Peyer's patch (tissue), 4 donors: ENCODE results near the gene FOXL2. TPM values are rescaled to one million over a fixed set of nuclear protein-coding genes. Genes with fewer than 3 reads are reported as not detected.
A peak's percentile ranks its signal among the peaks of the same experiment; 100 is the strongest.

Experiments
- DNase-seq, 3 donors: peaks; one replicate each; pipeline ENCODE4 v3.0.0-alpha.2; 2017 to 2019
- H3K27ac ChIP-seq, 4 donors: fragments of 200-600 bp; sonication (generic); one replicate each; pipeline ENCODE4 v1.5.1; 2016 to 2019
- H3K27me3 ChIP-seq, 2 donors: fragments of 200-600 bp; sonication (generic); one replicate each; pipeline ENCODE4 v1.5.1; 2019
- H3K36me3 ChIP-seq, 3 donors: fragments of 200-600 bp; sonication (generic); one replicate each; pipeline ENCODE4 v1.5.1; 2016 to 2019
- H3K4me1 ChIP-seq, 4 donors: fragments of 200-600 bp; sonication (generic); one replicate each; pipeline ENCODE4 v1.5.1; 2016 to 2019
- H3K4me3 ChIP-seq, 4 donors: fragments of 200-600 bp; sonication (generic); 1 replicate in 3 of 4; 2 replicates in 1 of 4; pipeline ENCODE4 v1.5.1; 2016 to 2019; ENCODE audit warnings: mild to moderate bottlenecking in 1 of 4
- H3K9me3 ChIP-seq, 4 donors: fragments of 200-600 bp; sonication (generic); one replicate each; pipeline ENCODE4 v1.5.1; 2016 to 2019; ENCODE audit warnings: mild to moderate bottlenecking in 1 of 4
- POLR2A ChIP-seq, 2 donors: fragments of 450-650 bp; IDR thresholded peaks; one replicate each; pipeline ENCODE4 v1.5.1; 2017; ENCODE audit warnings: antibody characterized with exemption in 2 of 2, mild to moderate bottlenecking in 2 of 2, moderate library complexity in 2 of 2
- total RNA-seq, 4 donors: library from RNA; depleted of rRNA; stranded (reverse); fragments of >200 nt; gene quantifications; one replicate each; pipeline ENCODE4 v1.1.0, GENCODE V29; 2016
- TF ChIP-seq, protein P1 (sequence below), 6 experiments: fragments of 450-650 bp in 4 of 6; fragments of 200-600 bp in 2 of 6; sonication (generic) in 1 of 6; IDR thresholded peaks; one replicate each; pipeline ENCODE4 v1.5.1; 2017 to 2019; ENCODE audit warnings: antibody characterized with exemption in 6 of 6, mild to moderate bottlenecking in 3 of 6, moderate library complexity in 1 of 6

The FOXL2 gene
- total RNA-seq, result not detected

DNA sequence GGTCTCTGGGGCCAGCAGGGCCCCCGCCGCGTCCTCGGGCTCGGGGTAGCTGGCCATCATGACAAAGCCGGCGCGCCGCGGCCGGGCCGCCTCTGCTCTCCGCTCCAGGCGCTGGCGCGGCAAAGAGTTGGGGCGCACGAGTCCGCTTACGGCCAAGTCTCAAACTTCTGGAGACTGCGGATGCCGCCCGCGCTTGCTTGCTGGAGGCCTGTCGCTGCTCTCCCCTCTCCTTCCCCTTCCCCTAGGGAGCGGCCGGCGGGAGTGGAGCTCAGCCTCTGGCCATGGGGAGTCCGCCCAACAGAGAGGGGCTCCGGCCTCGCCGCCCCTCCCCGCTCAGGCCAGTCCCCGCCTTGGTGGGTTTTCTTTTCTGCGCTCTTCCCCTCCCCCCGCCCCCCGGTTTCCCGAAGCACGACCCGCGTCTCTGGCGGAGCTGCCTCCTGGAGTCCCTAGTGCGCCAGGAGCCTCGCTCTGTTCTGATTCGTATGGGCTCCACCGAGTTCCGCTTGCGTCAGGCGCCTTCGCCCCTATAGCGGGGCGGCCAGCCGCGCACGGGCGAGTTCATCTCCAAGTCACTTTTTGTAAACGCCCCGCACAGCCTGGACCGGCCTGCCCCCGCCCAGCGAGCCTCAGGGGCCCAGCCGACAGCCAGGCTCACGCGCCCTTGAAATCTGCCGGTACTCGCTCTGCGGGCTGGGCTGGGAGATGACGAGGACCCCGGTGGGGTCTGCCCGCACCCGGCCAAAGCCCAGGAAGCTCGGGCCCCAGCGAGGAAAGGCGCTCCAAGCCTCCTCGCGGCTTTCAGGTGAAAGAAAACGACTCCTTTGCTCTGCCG, at the start of gene FOXL2, which contains the start of gene FOXL2NB:
Gene FOXL2, minus strand, starts transcription at position 475 of the 832 bp plus-strand sequence. Its CDS starts 415 bp downstream, at position 60.
Gene FOXL2NB, plus strand, starts transcription at position 555 of the 832 bp plus-strand sequence. Its CDS starts 148 bp downstream, at position 703.
- DNase-seq, result no peak

GRCh38 chr3:138995706-138996105, 48.8 kb upstream of the FOXL2 start:
- no peaks in the 10 kb centered on the region for H3K9me3 ChIP-seq

More for the DNA sequence above, at the start of gene FOXL2, which contains the start of gene FOXL2NB:
- Histone ChIP-seq H3K9me3 (peaks cover 0 to 4% (median 0%) of the 10 kb centered on the region in 4 donors), H3K27me3 (peaks cover 5 to 55% of the 10 kb centered on the region in 2 donors), H3K4me1 (peaks cover 0 to 40% (median 25%) of the 10 kb centered on the region in 4 donors), H3K36me3 (no peaks in the 10 kb centered on the region), H3K27ac (no peak within 1 kb of the TSS), H3K4me3 (peak within 1 kb of the TSS in 3 of 4 donors; percentile 35 to 47 (median 45))
- TF ChIP-seq, protein P1, sequence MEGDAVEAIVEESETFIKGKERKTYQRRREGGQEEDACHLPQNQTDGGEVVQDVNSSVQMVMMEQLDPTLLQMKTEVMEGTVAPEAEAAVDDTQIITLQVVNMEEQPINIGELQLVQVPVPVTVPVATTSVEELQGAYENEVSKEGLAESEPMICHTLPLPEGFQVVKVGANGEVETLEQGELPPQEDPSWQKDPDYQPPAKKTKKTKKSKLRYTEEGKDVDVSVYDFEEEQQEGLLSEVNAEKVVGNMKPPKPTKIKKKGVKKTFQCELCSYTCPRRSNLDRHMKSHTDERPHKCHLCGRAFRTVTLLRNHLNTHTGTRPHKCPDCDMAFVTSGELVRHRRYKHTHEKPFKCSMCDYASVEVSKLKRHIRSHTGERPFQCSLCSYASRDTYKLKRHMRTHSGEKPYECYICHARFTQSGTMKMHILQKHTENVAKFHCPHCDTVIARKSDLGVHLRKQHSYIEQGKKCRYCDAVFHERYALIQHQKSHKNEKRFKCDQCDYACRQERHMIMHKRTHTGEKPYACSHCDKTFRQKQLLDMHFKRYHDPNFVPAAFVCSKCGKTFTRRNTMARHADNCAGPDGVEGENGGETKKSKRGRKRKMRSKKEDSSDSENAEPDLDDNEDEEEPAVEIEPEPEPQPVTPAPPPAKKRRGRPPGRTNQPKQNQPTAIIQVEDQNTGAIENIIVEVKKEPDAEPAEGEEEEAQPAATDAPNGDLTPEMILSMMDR (IDR thresholded peaks at IDR 0.05), result no peak
- TF ChIP-seq POLR2A (IDR thresholded peaks at IDR 0.05), result no peak

GRCh38 chr3:138987181-138987580, 40.2 kb upstream of the FOXL2 start:
- H3K4me3 ChIP-seq, result no peak overlapping the region
- H3K36me3 ChIP-seq, result no peaks in the 10 kb centered on the region
- no peak for TF ChIP-seq POLR2A (IDR thresholded peaks at IDR 0.05)
- TF ChIP-seq, protein P1 (IDR thresholded peaks at IDR 0.05), result no peak
- H3K27ac ChIP-seq, result no peak overlapping the region
- H3K9me3 ChIP-seq, result no peaks in the 10 kb centered on the region
- no peaks in the 10 kb centered on the region for H3K27me3 ChIP-seq
- H3K4me1 ChIP-seq, result no peaks in the 10 kb centered on the region
- DNase-seq, result no peak

More at GRCh38 chr3:138995706-138996105, 48.8 kb upstream of the FOXL2 start:
- H3K36me3 ChIP-seq, result no peaks in the 10 kb centered on the region
- no peaks in the 10 kb centered on the region for H3K27me3 ChIP-seq
- no peak overlapping the region for H3K4me3 ChIP-seq
- DNase-seq, result no peak
- H3K27ac ChIP-seq, result no peak overlapping the region
- no peaks in the 10 kb centered on the region for H3K4me1 ChIP-seq
- TF ChIP-seq, protein P1 (IDR thresholded peaks at IDR 0.05), result no peak
- TF ChIP-seq POLR2A (IDR thresholded peaks at IDR 0.05), result no peak

DNA sequence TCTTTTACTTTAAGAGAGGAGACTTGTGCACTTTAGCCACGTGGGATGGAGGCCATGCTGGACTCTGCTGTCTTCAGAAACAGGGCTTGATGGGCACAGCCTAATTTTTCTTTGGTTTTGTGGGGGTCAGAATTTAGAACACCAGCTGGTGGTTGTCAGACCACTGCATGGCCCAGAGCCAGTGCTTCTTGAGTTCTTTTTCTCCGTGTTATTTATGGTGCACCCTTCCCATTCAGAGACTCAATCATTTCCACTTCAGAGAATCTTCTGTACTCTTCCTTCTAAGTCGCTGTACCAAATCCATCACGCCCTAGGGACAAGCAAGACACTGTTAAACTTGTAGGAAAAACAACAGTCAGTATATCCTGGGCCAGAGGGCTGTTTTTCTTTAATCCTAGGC, 39.0 kb upstream of the FOXL2 start:
- Histone ChIP-seq H3K4me1 (no peaks in the 10 kb centered on the region), H3K36me3 (no peaks in the 10 kb centered on the region), H3K27ac (no peak overlapping the region), H3K9me3 (no peaks in the 10 kb centered on the region), H3K4me3 (no peak overlapping the region), H3K27me3 (no peaks in the 10 kb centered on the region)
- DNase-seq, result no peak
- TF ChIP-seq, protein P1 (IDR thresholded peaks at IDR 0.05), result no peak
- no peak for TF ChIP-seq POLR2A (IDR thresholded peaks at IDR 0.05)

GRCh38 chr3:138984816-138985215, 37.9 kb upstream of the FOXL2 start:
- TF ChIP-seq, protein P1 (IDR thresholded peaks at IDR 0.05), result no peak
- no peak for TF ChIP-seq POLR2A (IDR thresholded peaks at IDR 0.05)
- Histone ChIP-seq H3K9me3 (no peaks in the 10 kb centered on the region), H3K36me3 (no peaks in the 10 kb centered on the region), H3K27ac (no peak overlapping the region), H3K27me3 (no peaks in the 10 kb centered on the region), H3K4me1 (no peaks in the 10 kb centered on the region), H3K4me3 (no peak overlapping the region)
- DNase-seq, result no peak
